HCT116 (cell line): ENCODE data around the gene TAF3. TPM values are rescaled to one million over a fixed set of nuclear protein-coding genes. Genes with fewer than 3 reads are reported as not detected.

ENCODE experiments used
- ATAC-seq: fragments of 200-7000 bp; cut with Tn5 transposase; 2 replicates; pipeline ENCODE4 v1.9.1; 2020; ENCODE audit warnings: mild to moderate bottlenecking, moderate library complexity
- BruUV-seq: library from RNA; stranded (reverse); fragments of 400-500 nt; replicated peaks from 2 replicates; lab custom pipeline; 2021; lab: Mats Ljungman, UMichigan
- CTCF ChIA-PET: fragments of 300-600 bp; sonication (Branson Sonifier 250); formaldehyde crosslinking; loops from one replicate; lab custom pipeline; 2021; ENCODE audit warnings: antibody characterized with exemption; lab: Charles Lee
- POLR2A ChIA-PET: fragments of 300-600, 350-600 bp; sonication (Branson Sonifier 250); formaldehyde crosslinking; loops from one replicate; lab custom pipeline; 2021; ENCODE audit warnings: antibody characterized with exemption; lab: Charles Lee
- RAD21 ChIA-PET, 2 experiments: fragments of 300-600 bp; sonication (Branson Sonifier 250); formaldehyde crosslinking; loops; one replicate each; lab custom pipeline; 2023; ENCODE audit warnings: low total read pairs in 2 of 2; ENCODE audit not compliant: uncharacterized antibody in 2 of 2, unreplicated experiment in 2 of 2, low non-redundant PET in 1 of 2; lab: Charles Lee
- DNase-seq: peaks from one replicate; pipeline ENCODE4 v3.0.0-alpha.2; 2010; ENCODE audit warnings: low read depth, low spot score
- H2AFZ ChIP-seq: fragments of 200-600 bp; shearing (Covaris generic), sonication (generic); 2 replicates; pipeline ENCODE4 v1.6.1; 2017; ENCODE audit warnings: low read depth, mixed run types, mixed read lengths, antibody characterized with exemption, low read length; ENCODE audit not compliant: poor library complexity, severe bottlenecking
- H3K27ac ChIP-seq: 2 replicates; pipeline ENCODE4 v1.5.1; 2012; ENCODE audit warnings: low read depth, low read length
- H3K27me3 ChIP-seq: fragments of 200-600 bp; sonication (generic); 2 replicates; pipeline ENCODE4 v1.6.1; 2016; ENCODE audit warnings: mixed run types, low read length, mixed read lengths; ENCODE audit not compliant: insufficient read depth
- H3K36me3 ChIP-seq, 2 experiments: fragments of 200-500 bp in 1 of 2; fragments of 200-600 bp in 1 of 2; sonication (Bioruptor generic) in 1 of 2; sonication (generic) in 1 of 2; 2 replicates each; pipeline versions ENCODE4 v1.5.1 to v1.6.1; 2014 to 2016; ENCODE audit warnings: low read length in 2 of 2, inconsistent platforms in 1 of 2, mixed read lengths in 1 of 2, mixed run types in 1 of 2; ENCODE audit not compliant: insufficient read depth in 2 of 2, control insufficient read depth in 1 of 2
- H3K4me1 ChIP-seq, 2 experiments: fragments of 200-600 bp in 1 of 2; sonication (generic) in 1 of 2; 2 replicates each; pipeline versions ENCODE4 v1.5.1 to v1.6.1; 2012 to 2017; ENCODE audit warnings: low read length in 2 of 2, inconsistent platforms in 1 of 2, mild to moderate bottlenecking in 1 of 2, mixed read lengths in 1 of 2, mixed run types in 1 of 2, moderate library complexity in 1 of 2; ENCODE audit not compliant: insufficient read depth in 2 of 2, control insufficient read depth in 1 of 2
- H3K4me2 ChIP-seq: fragments of 200-600 bp; sonication (generic); 2 replicates; pipeline ENCODE4 v1.6.1; 2017; ENCODE audit warnings: mixed run types, low read length, mixed read lengths
- H3K4me3 ChIP-seq, 2 experiments: fragments of 200-600 bp in 1 of 2; sonication (generic) in 1 of 2; replicated peaks in 1 of 2; 2 replicates each; pipeline ENCODE4 v1.5.1; 2011 to 2016; ENCODE audit warnings: low read length in 2 of 2, control low read depth in 1 of 2, low read depth in 1 of 2, mild to moderate bottlenecking in 1 of 2, mixed read lengths in 1 of 2, mixed run types in 1 of 2
- H3K79me2 ChIP-seq: fragments of 200-600 bp; sonication (generic); 2 replicates; pipeline ENCODE4 v1.6.1; 2017; ENCODE audit warnings: mild to moderate bottlenecking, mixed run types, low read length, moderate library complexity, mixed read lengths; ENCODE audit not compliant: insufficient read depth
- H3K9ac ChIP-seq: fragments of 200-600 bp; sonication (generic); 2 replicates; pipeline ENCODE4 v1.6.1; 2016; ENCODE audit warnings: low read length, mixed read lengths
- H3K9me2 ChIP-seq: fragments of 200-600 bp; sonication (generic), shearing (Covaris generic); 2 replicates; pipeline ENCODE4 v1.6.1; 2017; ENCODE audit warnings: mixed run types, mild to moderate bottlenecking, moderate library complexity; ENCODE audit not compliant: insufficient read depth
- H3K9me3 ChIP-seq, 2 experiments: fragments of 200-500 bp in 1 of 2; fragments of 200-600 bp in 1 of 2; sonication (Bioruptor generic) in 1 of 2; sonication (generic) in 1 of 2; 2 replicates each; pipeline ENCODE4 v1.6.1; 2014 to 2017; ENCODE audit warnings: low read length in 2 of 2, mixed read lengths in 2 of 2, inconsistent platforms in 1 of 2, low read depth in 1 of 2, mild to moderate bottlenecking in 1 of 2, mixed run types in 1 of 2, moderate library complexity in 1 of 2; ENCODE audit not compliant: control insufficient read depth in 1 of 2, insufficient read depth in 1 of 2
- H4K20me1 ChIP-seq: fragments of 200-600 bp; sonication (generic), shearing (Covaris generic); 2 replicates; pipeline ENCODE4 v1.6.1; 2017; ENCODE audit warnings: mixed run types, mild to moderate bottlenecking, moderate library complexity; ENCODE audit not compliant: insufficient read depth
- CBX3 ChIP-seq: IDR thresholded peaks from 2 replicates; pipeline ENCODE4 v1.6.1; 2012; ENCODE audit warnings: low read depth
- CEBPB ChIP-seq: IDR thresholded peaks from 2 replicates; pipeline ENCODE4 v1.6.1; 2012; ENCODE audit warnings: low read depth
- EGR1 ChIP-seq: IDR thresholded peaks from 2 replicates; pipeline ENCODE4 v1.6.1; 2012; ENCODE audit warnings: low read depth
- EZH2phosphoT487 ChIP-seq: fragments of 200-600 bp; IDR thresholded peaks from 2 replicates; pipeline ENCODE4 v1.6.1; 2018; ENCODE audit warnings: antibody characterized with exemption, borderline replicate concordance
- FOSL1 ChIP-seq: IDR thresholded peaks from 2 replicates; pipeline ENCODE4 v1.6.1; 2012; ENCODE audit warnings: low read depth
- RAD21 ChIP-seq: IDR thresholded peaks from 2 replicates; pipeline ENCODE4 v1.6.1; 2012; ENCODE audit warnings: low read depth, mild to moderate bottlenecking
- SRF ChIP-seq: IDR thresholded peaks from 2 replicates; pipeline ENCODE4 v1.6.1; 2012; ENCODE audit warnings: low read depth
- YY1 ChIP-seq: IDR thresholded peaks from 2 replicates; pipeline ENCODE4 v1.6.1; 2011; ENCODE audit warnings: low read length, low read depth, moderate library complexity, mild to moderate bottlenecking; ENCODE audit not compliant: insufficient replicate concordance; ENCODE audit errors: extremely low read depth
- intact Hi-C: fragments of 100-400 bp; cut with micrococcal nuclease; formaldehyde crosslinking; loops from 2 replicates; pipeline ENCODE4 v1.10.0; 2022
- total RNA-seq: library from RNA; stranded (reverse); gene quantifications from one replicate; pipeline ENCODE4 v1.2.1, GENCODE V29; 2021; ENCODE audit not compliant: unreplicated experiment
- TF ChIP-seq, protein P1 (sequence below): IDR thresholded peaks from 2 replicates; pipeline ENCODE4 v1.6.1; 2012; ENCODE audit warnings: low read depth
- TF ChIP-seq, protein P2 (sequence below): IDR thresholded peaks from 2 replicates; pipeline ENCODE4 v1.6.1; 2012
- TF ChIP-seq, protein P3 (sequence below), 3 experiments: fragments of 200-600 bp in 1 of 3; sonication (generic) in 1 of 3; IDR thresholded peaks in 2 of 3; conservative IDR thresholded peaks in 1 of 3; 2 replicates each; pipeline ENCODE4 v1.5.1; 2012 to 2017; ENCODE audit warnings: low read depth in 2 of 3, low read length in 2 of 3, antibody characterized with exemption in 1 of 3, borderline replicate concordance in 1 of 3, control low read depth in 1 of 3, mild to moderate bottlenecking in 1 of 3, mixed read lengths in 1 of 3, mixed run types in 1 of 3, moderate library complexity in 1 of 3; ENCODE audit not compliant: insufficient read depth in 1 of 3
- TF ChIP-seq, protein P4 (sequence below): IDR thresholded peaks from 2 replicates; pipeline ENCODE4 v1.6.1; 2012

Gene TAF3
- total RNA-seq, 1 experiment from 2014 or later: 8.0 TPM

DNA sequence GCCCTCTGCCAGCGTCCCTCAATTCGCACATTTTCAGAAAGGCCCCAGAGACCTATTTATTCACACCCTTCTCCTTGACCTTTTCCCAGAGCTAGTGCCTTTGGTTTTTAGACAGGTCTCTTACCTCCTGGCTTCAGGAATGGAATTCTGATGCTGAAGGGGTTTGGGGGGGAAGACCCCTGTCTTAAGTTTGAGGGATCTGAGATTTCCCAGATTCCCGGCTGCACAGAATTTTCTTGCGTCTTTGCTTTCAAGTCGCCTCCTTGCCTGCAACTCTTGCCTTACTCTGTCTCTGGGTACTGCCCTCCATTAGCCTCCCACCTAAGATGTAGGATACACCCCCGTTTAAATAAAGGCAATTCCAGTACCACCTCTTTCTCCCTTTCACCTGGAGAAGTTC is 238.1 kb downstream of the TAF3 start:
- no peaks in the 10 kb centered on the region for H3K79me2 ChIP-seq
- DNase-seq (no peak), ATAC-seq (no peak)
- H3K9me3 ChIP-seq: no peaks in the 10 kb centered on the region
- no peak overlapping the region for H2AFZ ChIP-seq
- no TSS peak for BruUV-seq
- H4K20me1 ChIP-seq: no peaks in the 10 kb centered on the region
- H3K27me3 ChIP-seq: no peaks in the 10 kb centered on the region
- POLR2A ChIA-PET: no interaction called here
- H3K4me1 ChIP-seq: peaks cover 3 to 15% of the 10 kb centered on the region in 2 experiments; a peak in 3 of 4 replicates
- no peak overlapping the region for H3K4me3 ChIP-seq
- TF ChIP-seq EZH2phosphoT487 (no peak), RAD21 (no peak), SRF (no peak), YY1 (no peak), CEBPB (no peak), FOSL1 (no peak), EGR1 (no peak), CBX3 (no peak)
- TF ChIP-seq, protein P1, sequence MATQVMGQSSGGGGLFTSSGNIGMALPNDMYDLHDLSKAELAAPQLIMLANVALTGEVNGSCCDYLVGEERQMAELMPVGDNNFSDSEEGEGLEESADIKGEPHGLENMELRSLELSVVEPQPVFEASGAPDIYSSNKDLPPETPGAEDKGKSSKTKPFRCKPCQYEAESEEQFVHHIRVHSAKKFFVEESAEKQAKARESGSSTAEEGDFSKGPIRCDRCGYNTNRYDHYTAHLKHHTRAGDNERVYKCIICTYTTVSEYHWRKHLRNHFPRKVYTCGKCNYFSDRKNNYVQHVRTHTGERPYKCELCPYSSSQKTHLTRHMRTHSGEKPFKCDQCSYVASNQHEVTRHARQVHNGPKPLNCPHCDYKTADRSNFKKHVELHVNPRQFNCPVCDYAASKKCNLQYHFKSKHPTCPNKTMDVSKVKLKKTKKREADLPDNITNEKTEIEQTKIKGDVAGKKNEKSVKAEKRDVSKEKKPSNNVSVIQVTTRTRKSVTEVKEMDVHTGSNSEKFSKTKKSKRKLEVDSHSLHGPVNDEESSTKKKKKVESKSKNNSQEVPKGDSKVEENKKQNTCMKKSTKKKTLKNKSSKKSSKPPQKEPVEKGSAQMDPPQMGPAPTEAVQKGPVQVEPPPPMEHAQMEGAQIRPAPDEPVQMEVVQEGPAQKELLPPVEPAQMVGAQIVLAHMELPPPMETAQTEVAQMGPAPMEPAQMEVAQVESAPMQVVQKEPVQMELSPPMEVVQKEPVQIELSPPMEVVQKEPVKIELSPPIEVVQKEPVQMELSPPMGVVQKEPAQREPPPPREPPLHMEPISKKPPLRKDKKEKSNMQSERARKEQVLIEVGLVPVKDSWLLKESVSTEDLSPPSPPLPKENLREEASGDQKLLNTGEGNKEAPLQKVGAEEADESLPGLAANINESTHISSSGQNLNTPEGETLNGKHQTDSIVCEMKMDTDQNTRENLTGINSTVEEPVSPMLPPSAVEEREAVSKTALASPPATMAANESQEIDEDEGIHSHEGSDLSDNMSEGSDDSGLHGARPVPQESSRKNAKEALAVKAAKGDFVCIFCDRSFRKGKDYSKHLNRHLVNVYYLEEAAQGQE: no peak
- TF ChIP-seq, protein P2, sequence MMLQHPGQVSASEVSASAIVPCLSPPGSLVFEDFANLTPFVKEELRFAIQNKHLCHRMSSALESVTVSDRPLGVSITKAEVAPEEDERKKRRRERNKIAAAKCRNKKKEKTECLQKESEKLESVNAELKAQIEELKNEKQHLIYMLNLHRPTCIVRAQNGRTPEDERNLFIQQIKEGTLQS: no peak
- TF ChIP-seq, protein P3, sequence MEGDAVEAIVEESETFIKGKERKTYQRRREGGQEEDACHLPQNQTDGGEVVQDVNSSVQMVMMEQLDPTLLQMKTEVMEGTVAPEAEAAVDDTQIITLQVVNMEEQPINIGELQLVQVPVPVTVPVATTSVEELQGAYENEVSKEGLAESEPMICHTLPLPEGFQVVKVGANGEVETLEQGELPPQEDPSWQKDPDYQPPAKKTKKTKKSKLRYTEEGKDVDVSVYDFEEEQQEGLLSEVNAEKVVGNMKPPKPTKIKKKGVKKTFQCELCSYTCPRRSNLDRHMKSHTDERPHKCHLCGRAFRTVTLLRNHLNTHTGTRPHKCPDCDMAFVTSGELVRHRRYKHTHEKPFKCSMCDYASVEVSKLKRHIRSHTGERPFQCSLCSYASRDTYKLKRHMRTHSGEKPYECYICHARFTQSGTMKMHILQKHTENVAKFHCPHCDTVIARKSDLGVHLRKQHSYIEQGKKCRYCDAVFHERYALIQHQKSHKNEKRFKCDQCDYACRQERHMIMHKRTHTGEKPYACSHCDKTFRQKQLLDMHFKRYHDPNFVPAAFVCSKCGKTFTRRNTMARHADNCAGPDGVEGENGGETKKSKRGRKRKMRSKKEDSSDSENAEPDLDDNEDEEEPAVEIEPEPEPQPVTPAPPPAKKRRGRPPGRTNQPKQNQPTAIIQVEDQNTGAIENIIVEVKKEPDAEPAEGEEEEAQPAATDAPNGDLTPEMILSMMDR (IDR thresholded peaks at IDR 0.05 in 2 of 3, conservative IDR thresholded peaks at IDR 0.05 in 1 of 3; ENCODE audit: borderline replicate concordance in 1 of 3, insufficient read depth in 1 of 3, low read depth in 2 of 3, low read length in 2 of 3): no peak
- TF ChIP-seq, protein P4, sequence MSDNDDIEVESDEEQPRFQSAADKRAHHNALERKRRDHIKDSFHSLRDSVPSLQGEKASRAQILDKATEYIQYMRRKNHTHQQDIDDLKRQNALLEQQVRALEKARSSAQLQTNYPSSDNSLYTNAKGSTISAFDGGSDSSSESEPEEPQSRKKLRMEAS: no peak
- CTCF ChIA-PET: no interaction called here
- H3K27ac ChIP-seq: no peak overlapping the region
- H3K4me2 ChIP-seq: no peak overlapping the region
- H3K9me2 ChIP-seq: no peaks in the 10 kb centered on the region
- RAD21 ChIA-PET: no interaction called here
- no peaks in the 10 kb centered on the region for H3K36me3 ChIP-seq
- no peak overlapping the region for H3K9ac ChIP-seq
- intact Hi-C loops: no loop called here
